ENCODE data around the gene PHLDB2.

The PHLDB2 gene

GRCh38 chr3:111823341-111823855, 35.7 kb upstream of the PHLDB2 start:
- H3K27ac ChIP-seq (ENCODE audit: low read depth, low read length) = no peak overlapping the region
- no peak overlapping the region for H3K4me3 ChIP-seq (ENCODE audit: low read depth, low read length)
- H3K4me1 ChIP-seq (ENCODE audit: control insufficient read depth, insufficient read depth, low read length, unreplicated experiment) = no peaks in the 10 kb centered on the region
- no peaks in the 10 kb centered on the region for H3K27me3 ChIP-seq (ENCODE audit: insufficient read depth, low read length)
- H3K36me3 ChIP-seq (ENCODE audit: insufficient read depth, low read length) = no peaks in the 10 kb centered on the region
- H3K79me2 ChIP-seq (ENCODE audit: control insufficient read depth, insufficient read depth, low read length, unreplicated experiment) = no peaks in the 10 kb centered on the region
- no peak overlapping the region for H2AFZ ChIP-seq (ENCODE audit: low read length, unreplicated experiment)

GRCh38 chr3:111824351-111824750, 34.7 kb upstream of the PHLDB2 start:
- no peaks in the 10 kb centered on the region for H3K27me3 ChIP-seq (ENCODE audit: insufficient read depth, low read length)
- H3K4me1 ChIP-seq (ENCODE audit: control insufficient read depth, insufficient read depth, low read length, unreplicated experiment) = no peaks in the 10 kb centered on the region
- no peaks in the 10 kb centered on the region for H3K79me2 ChIP-seq (ENCODE audit: control insufficient read depth, insufficient read depth, low read length, unreplicated experiment)
- no peak overlapping the region for H2AFZ ChIP-seq (ENCODE audit: low read length, unreplicated experiment)
- H3K36me3 ChIP-seq (ENCODE audit: insufficient read depth, low read length) = no peaks in the 10 kb centered on the region
- no peak overlapping the region for H3K4me3 ChIP-seq (ENCODE audit: low read depth, low read length)
- H3K27ac ChIP-seq (ENCODE audit: low read depth, low read length) = no peak overlapping the region

- Histone ChIP-seq H3K79me2 (ENCODE audit: control insufficient read depth, insufficient read depth, low read length, unreplicated experiment) (no peaks in the 10 kb centered on the region), H3K4me3 (ENCODE audit: low read depth, low read length) (no peak overlapping the region), H3K27ac (ENCODE audit: low read depth, low read length) (no peak overlapping the region), H3K27me3 (ENCODE audit: insufficient read depth, low read length) (no peaks in the 10 kb centered on the region), H3K36me3 (ENCODE audit: insufficient read depth, low read length) (no peaks in the 10 kb centered on the region), H2AFZ (ENCODE audit: low read length, unreplicated experiment) (no peak overlapping the region), H3K4me1 (ENCODE audit: control insufficient read depth, insufficient read depth, low read length, unreplicated experiment) (no peaks in the 10 kb centered on the region)
These were observed 31.2 kb upstream of the PHLDB2 start for GRCh38 chr3:111827871-111828270.

GRCh38 chr3:111828530-111828929, 30.5 kb upstream of the PHLDB2 start:
- no peak overlapping the region for H3K27ac ChIP-seq (ENCODE audit: low read depth, low read length)
- no peak overlapping the region for H2AFZ ChIP-seq (ENCODE audit: low read length, unreplicated experiment)
- no peak overlapping the region for H3K4me3 ChIP-seq (ENCODE audit: low read depth, low read length)
- no peaks in the 10 kb centered on the region for H3K27me3 ChIP-seq (ENCODE audit: insufficient read depth, low read length)
- H3K36me3 ChIP-seq (ENCODE audit: insufficient read depth, low read length) = no peaks in the 10 kb centered on the region
- H3K79me2 ChIP-seq (ENCODE audit: control insufficient read depth, insufficient read depth, low read length, unreplicated experiment) = no peaks in the 10 kb centered on the region
- H3K4me1 ChIP-seq (ENCODE audit: control insufficient read depth, insufficient read depth, low read length, unreplicated experiment) = no peaks in the 10 kb centered on the region

GRCh38 chr3:111829023-111829422, 30.0 kb upstream of the PHLDB2 start:
- Histone ChIP-seq H3K36me3 (ENCODE audit: insufficient read depth, low read length) (no peaks in the 10 kb centered on the region), H3K27me3 (ENCODE audit: insufficient read depth, low read length) (no peaks in the 10 kb centered on the region), H3K79me2 (ENCODE audit: control insufficient read depth, insufficient read depth, low read length, unreplicated experiment) (no peaks in the 10 kb centered on the region), H2AFZ (ENCODE audit: low read length, unreplicated experiment) (no peak overlapping the region), H3K4me1 (ENCODE audit: control insufficient read depth, insufficient read depth, low read length, unreplicated experiment) (no peaks in the 10 kb centered on the region), H3K4me3 (ENCODE audit: low read depth, low read length) (no peak overlapping the region), H3K27ac (ENCODE audit: low read depth, low read length) (no peak overlapping the region)

- H3K27me3 ChIP-seq (ENCODE audit: insufficient read depth, low read length) = no peaks in the 10 kb centered on the region
- H3K27ac ChIP-seq (ENCODE audit: low read depth, low read length) = no peak overlapping the region
- peak overlapping the region; percentile 28 for H2AFZ ChIP-seq (ENCODE audit: low read length, unreplicated experiment)
These were observed 27.2 kb upstream of the PHLDB2 start for GRCh38 chr3:111831840-111832239.

GRCh38 chr3:111837112-111837511, 22.0 kb upstream of the PHLDB2 start:
- Histone ChIP-seq H2AFZ (ENCODE audit: low read length, unreplicated experiment) (peak overlapping the region; percentile 29), H3K36me3 (ENCODE audit: insufficient read depth, low read length) (no peaks in the 10 kb centered on the region), H3K79me2 (ENCODE audit: control insufficient read depth, insufficient read depth, low read length, unreplicated experiment) (no peaks in the 10 kb centered on the region), H3K4me3 (ENCODE audit: low read depth, low read length) (no peak overlapping the region), H3K4me1 (ENCODE audit: control insufficient read depth, insufficient read depth, low read length, unreplicated experiment) (peaks cover 4% of the 10 kb centered on the region), H3K27me3 (ENCODE audit: insufficient read depth, low read length) (no peaks in the 10 kb centered on the region), H3K27ac (ENCODE audit: low read depth, low read length) (no peak overlapping the region)

More at GRCh38 chr3:111831840-111832239, 27.2 kb upstream of the PHLDB2 start:
- Histone ChIP-seq H3K4me3 (ENCODE audit: low read depth, low read length) (no peak overlapping the region), H3K36me3 (ENCODE audit: insufficient read depth, low read length) (no peaks in the 10 kb centered on the region), H3K4me1 (ENCODE audit: control insufficient read depth, insufficient read depth, low read length, unreplicated experiment) (no peaks in the 10 kb centered on the region), H3K79me2 (ENCODE audit: control insufficient read depth, insufficient read depth, low read length, unreplicated experiment) (no peaks in the 10 kb centered on the region)

GRCh38 chr3:111838133-111838532, 20.9 kb upstream of the PHLDB2 start:
- H3K4me3 ChIP-seq (ENCODE audit: low read depth, low read length) = no peak overlapping the region

GRCh38 chr3:111846039-111846438, 13.0 kb upstream of the PHLDB2 start:
- H3K4me1 ChIP-seq (ENCODE audit: control insufficient read depth, insufficient read depth, low read length, unreplicated experiment) = peaks cover 41% of the 10 kb centered on the region
- H3K27ac ChIP-seq (ENCODE audit: low read depth, low read length) = peak overlapping the region; percentile 84
- no peaks in the 10 kb centered on the region for H3K79me2 ChIP-seq (ENCODE audit: control insufficient read depth, insufficient read depth, low read length, unreplicated experiment)
- no peaks in the 10 kb centered on the region for H3K36me3 ChIP-seq (ENCODE audit: insufficient read depth, low read length)
- H3K27me3 ChIP-seq (ENCODE audit: insufficient read depth, low read length) = no peaks in the 10 kb centered on the region
- no peak overlapping the region for H2AFZ ChIP-seq (ENCODE audit: low read length, unreplicated experiment)
- H3K4me3 ChIP-seq (ENCODE audit: low read depth, low read length) = no peak overlapping the region

More at GRCh38 chr3:111838133-111838532, 20.9 kb upstream of the PHLDB2 start:
- no peaks in the 10 kb centered on the region for H3K79me2 ChIP-seq (ENCODE audit: control insufficient read depth, insufficient read depth, low read length, unreplicated experiment)
- H3K27ac ChIP-seq (ENCODE audit: low read depth, low read length) = no peak overlapping the region
- no peaks in the 10 kb centered on the region for H3K36me3 ChIP-seq (ENCODE audit: insufficient read depth, low read length)
- peaks cover 4% of the 10 kb centered on the region for H3K4me1 ChIP-seq (ENCODE audit: control insufficient read depth, insufficient read depth, low read length, unreplicated experiment)
- no peaks in the 10 kb centered on the region for H3K27me3 ChIP-seq (ENCODE audit: insufficient read depth, low read length)
- H2AFZ ChIP-seq (ENCODE audit: low read length, unreplicated experiment) = no peak overlapping the region

GRCh38 chr3:111846717-111847116, 12.3 kb upstream of the PHLDB2 start:
- H3K27me3 ChIP-seq (ENCODE audit: insufficient read depth, low read length) = no peaks in the 10 kb centered on the region
- peak overlapping the region; percentile 3; the same call in 1 of the 2 replicates for H3K4me3 ChIP-seq (ENCODE audit: low read depth, low read length)
- H3K36me3 ChIP-seq (ENCODE audit: insufficient read depth, low read length) = no peaks in the 10 kb centered on the region
- H3K79me2 ChIP-seq (ENCODE audit: control insufficient read depth, insufficient read depth, low read length, unreplicated experiment) = no peaks in the 10 kb centered on the region
- peak overlapping the region; percentile 84 for H3K27ac ChIP-seq (ENCODE audit: low read depth, low read length)
- H3K4me1 ChIP-seq (ENCODE audit: control insufficient read depth, insufficient read depth, low read length, unreplicated experiment) = peaks cover 48% of the 10 kb centered on the region
- H2AFZ ChIP-seq (ENCODE audit: low read length, unreplicated experiment) = no peak overlapping the region

- H3K4me1 ChIP-seq (ENCODE audit: control insufficient read depth, insufficient read depth, low read length, unreplicated experiment) = peaks cover 58% of the 10 kb centered on the region
- H2AFZ ChIP-seq (ENCODE audit: low read length, unreplicated experiment) = no peak overlapping the region
- H3K79me2 ChIP-seq (ENCODE audit: control insufficient read depth, insufficient read depth, low read length, unreplicated experiment) = no peaks in the 10 kb centered on the region
- no peaks in the 10 kb centered on the region for H3K36me3 ChIP-seq (ENCODE audit: insufficient read depth, low read length)
- H3K27ac ChIP-seq (ENCODE audit: low read depth, low read length) = no peak overlapping the region
- no peak overlapping the region for H3K4me3 ChIP-seq (ENCODE audit: low read depth, low read length)
- no peaks in the 10 kb centered on the region for H3K27me3 ChIP-seq (ENCODE audit: insufficient read depth, low read length)
These were observed 10.8 kb upstream of the PHLDB2 start for GRCh38 chr3:111848283-111848682.
